Fibroblast of villous mesenchyme (primary cell): Measurements from ENCODE around the gene FBXO31. TPM values are rescaled to one million over a fixed set of nuclear protein-coding genes. Genes with fewer than 3 reads are reported as not detected.

ENCODE experiments used
- DNase-seq: peaks from one replicate; pipeline ENCODE4 v3.0.0-alpha.2; 2010; ENCODE audit warnings: low read depth
- H3K4me3 ChIP-seq: 2 replicates; pipeline ENCODE4 v1.5.1; 2011; ENCODE audit warnings: low read depth, mild to moderate bottlenecking, low read length
- total RNA-seq: library from RNA; depleted of rRNA; stranded (reverse); fragments of >200 nt; gene quantifications from 2 replicates; pipeline ENCODE4 v1.2.3, GENCODE V29; 2012
- TF ChIP-seq, protein P1 (sequence below): IDR thresholded peaks from 2 replicates; pipeline ENCODE4 v1.5.1; 2012; ENCODE audit warnings: low read depth, mild to moderate bottlenecking, low read length; ENCODE audit not compliant: insufficient read depth

The FBXO31 gene
- total RNA-seq, 1 donor: 25.9 TPM

- no peak for DNase-seq
- TF ChIP-seq, protein P1, sequence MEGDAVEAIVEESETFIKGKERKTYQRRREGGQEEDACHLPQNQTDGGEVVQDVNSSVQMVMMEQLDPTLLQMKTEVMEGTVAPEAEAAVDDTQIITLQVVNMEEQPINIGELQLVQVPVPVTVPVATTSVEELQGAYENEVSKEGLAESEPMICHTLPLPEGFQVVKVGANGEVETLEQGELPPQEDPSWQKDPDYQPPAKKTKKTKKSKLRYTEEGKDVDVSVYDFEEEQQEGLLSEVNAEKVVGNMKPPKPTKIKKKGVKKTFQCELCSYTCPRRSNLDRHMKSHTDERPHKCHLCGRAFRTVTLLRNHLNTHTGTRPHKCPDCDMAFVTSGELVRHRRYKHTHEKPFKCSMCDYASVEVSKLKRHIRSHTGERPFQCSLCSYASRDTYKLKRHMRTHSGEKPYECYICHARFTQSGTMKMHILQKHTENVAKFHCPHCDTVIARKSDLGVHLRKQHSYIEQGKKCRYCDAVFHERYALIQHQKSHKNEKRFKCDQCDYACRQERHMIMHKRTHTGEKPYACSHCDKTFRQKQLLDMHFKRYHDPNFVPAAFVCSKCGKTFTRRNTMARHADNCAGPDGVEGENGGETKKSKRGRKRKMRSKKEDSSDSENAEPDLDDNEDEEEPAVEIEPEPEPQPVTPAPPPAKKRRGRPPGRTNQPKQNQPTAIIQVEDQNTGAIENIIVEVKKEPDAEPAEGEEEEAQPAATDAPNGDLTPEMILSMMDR: no peak
- H3K4me3 ChIP-seq: no peak overlapping the region
Observed at GRCh38 chr16:87423429-87423828, 39.9 kb upstream of the FBXO31 start.

GRCh38 chr16:87422106-87422505 lies 38.5 kb upstream of the FBXO31 start:
- H3K4me3 ChIP-seq: no peak overlapping the region
- TF ChIP-seq, protein P1: no peak
- no peak for DNase-seq

DNA sequence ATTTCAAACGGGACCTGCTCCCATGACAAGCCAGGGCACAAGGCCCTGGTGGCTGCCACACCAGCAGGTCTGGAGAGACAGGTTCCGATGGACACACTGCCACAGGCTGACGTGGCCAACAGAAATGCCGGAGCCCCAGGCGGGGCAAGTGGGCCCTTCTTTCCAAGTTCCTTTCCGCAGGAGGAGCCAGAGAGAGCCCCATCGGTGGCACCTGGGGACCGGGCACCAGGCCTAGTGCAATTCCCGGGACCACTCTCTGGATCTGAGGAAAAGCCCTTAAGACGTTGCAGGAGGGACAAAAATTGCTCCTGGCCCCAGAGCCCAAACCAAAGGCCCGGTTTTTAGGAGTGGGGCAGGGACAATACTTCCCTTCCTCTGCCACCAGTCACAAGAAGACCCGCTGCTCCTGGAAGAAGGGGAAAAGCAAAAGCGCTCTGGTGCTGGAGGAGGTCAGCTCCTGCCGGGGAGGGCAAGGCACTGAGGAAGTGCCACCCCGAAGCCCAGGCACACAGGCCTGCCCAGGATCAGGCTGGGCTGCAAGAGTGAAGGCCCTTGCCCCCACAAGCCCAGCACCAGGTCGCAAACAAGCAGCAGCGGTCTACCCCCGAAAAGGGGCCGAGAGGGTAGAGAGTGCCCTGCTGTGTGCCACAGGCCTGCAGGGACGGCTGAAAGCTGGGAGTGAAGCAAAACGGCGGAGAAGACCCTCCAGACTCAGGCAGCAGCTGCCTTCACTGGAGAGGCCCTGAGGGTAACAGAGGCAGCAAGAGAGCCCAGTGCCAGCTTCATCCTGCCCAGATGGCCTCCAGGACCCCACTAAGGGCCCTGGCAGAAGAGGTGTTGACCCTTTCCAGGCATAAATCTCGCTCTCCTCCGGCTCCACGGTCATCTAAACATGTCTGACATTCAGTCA lies 37.7 kb upstream of the FBXO31 start:
- TF ChIP-seq, protein P1: no peak
- H3K4me3 ChIP-seq: no peak overlapping the region
- DNase-seq: no peak

DNA sequence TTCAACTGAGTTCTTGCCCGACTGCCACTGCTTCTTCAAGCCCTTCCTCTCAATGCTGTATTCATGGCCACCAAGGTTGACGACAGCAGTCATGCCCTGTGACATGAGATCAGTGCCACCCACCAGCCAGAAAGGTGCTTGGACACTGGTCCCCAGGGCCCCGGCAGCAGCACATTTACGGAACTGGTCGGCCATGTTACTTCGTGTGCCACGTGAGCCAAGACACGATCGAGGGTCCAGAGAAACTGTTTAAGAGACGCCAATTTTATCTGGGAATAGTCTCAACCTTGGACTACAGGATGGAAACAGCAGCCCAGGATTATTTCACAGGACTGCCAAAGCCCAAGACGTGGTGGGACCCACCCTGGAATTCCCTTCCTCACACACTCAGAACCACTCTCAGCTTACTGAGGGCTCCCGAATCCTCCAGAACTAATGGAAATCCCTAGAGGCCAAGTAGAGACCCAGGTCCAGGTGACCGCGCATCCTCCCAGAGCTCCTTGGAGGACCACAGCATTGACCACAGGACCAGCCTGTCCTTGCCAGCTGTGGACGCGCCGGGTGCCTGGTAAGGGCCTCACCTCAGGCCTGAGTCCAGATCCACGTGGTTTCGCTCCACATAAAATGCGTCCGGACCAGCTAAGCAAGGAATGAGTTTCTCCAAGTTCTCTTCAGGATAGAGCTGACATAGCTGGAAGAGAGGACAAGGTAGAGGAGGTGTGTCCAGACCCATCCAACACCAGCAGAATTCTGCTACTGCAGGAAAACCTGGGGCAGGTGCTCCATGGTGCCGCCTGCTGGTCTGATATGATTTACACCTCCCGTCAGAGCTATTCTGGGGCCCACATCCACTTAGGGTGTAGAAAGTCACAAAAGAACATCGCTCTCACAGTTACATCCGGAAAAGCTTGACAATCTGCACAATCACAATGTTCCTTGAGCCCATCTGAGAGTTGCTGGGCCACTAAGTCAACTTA lies 36.7 kb upstream of the FBXO31 start:
- TF ChIP-seq, protein P1: no peak
- no peak overlapping the region for H3K4me3 ChIP-seq
- no peak for DNase-seq

- peak; percentile 33 for DNase-seq
- no peak overlapping the region for H3K4me3 ChIP-seq
Observed at GRCh38 chr16:87418644-87419043, 35.1 kb upstream of the FBXO31 start.

DNA sequence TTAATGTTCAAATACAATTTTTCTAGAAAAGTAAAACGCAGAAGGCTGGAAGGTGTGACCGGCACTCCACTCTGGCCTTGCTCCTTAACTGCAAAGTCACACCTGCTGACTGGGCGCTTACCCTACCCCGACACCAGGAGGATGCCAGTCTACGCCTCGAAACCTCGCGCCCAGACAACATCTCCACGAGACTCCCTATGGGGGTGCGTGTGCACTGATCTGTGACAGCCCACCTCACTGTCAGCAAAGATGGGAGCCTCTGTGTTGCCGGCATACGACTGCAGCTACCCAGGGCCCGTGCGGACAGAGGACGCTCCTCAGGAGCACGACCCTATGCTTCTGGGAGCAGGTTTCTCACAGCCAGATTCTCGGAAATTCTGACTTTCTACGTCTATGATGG lies 34.6 kb upstream of the FBXO31 start:
- no peak overlapping the region for H3K4me3 ChIP-seq
- no peak for DNase-seq
- TF ChIP-seq, protein P1: no peak

More at GRCh38 chr16:87418644-87419043, 35.1 kb upstream of the FBXO31 start:
- TF ChIP-seq, protein P1: no peak
